HG02973 (cell line): ENCODE measurements around the gene POLR1G.
A peak's percentile ranks its signal among the peaks of the same experiment; 100 is the strongest.
"Not testable (repeated sequence)": the region's sequence is repeated elsewhere in the genome, so short reads cannot be mapped to it uniquely, and the experiment has no call there.

Experiments used
- ATAC-seq: cut with Tn5 transposase; IDR thresholded peaks from one replicate; pipeline ENCODE4 v1.9.1; 2021; ENCODE audit warnings: moderate library complexity; ENCODE audit not compliant: unreplicated experiment

POLR1G gene

DNA sequence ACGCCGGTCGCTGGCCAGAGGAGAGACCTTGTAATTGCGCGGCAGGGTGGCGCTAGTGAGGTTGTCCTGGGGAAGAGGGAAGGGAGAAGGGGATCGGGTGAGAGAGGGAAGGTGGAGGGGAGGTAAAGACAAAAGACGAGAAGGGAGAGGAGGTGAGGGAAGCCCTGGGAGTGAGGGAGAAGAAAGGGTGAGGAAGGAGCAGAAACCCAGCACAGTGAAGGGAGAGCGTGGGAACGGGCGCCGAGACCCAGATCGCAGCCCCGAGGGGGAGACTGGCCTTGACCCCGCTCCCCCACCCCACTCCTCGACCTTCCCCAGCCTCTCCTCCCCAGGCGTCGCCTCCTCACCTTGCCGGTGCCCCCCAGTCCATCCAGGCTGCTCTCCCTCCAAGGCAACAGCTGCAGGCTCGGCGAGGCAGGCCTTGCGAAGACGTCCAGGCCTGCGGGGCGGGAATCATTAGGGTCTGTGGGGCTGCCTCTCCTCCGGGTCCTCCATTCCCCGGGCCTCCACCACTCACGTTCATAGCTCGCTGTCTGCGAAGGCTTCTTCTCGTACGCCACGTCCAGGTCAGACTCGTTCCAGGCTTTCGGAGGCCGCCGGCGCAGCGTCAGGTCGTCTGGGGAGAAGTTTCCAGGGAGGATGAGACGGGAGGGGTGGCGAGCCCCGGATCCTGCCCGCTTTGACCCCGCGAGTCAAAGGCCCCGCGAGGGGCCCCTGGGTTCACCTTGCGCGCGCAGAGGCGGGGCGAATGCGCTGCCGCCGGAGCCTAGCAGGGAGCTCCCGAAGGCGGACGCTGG lies 10.4 kb upstream of the POLR1G start:
- ATAC-seq: no peak

DNA sequence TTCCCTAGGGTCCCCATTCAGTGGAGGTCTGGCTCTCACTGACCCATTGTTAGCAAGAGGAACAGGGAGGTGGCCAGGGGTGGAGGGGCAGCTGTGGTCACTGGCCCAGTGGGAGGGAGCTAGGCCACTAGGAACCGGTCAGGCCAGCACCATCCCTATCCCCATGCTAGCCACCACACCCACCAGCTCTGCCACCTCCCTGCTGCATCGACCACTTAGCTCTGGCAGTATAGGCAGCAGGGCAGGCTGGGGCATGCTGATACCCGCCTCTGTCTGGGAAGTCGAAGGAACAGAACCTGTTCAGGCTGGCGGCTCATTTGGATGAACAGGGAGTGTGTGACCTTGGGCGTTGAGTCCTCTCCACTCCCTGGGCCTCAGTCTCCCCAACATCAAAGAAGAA lies 6.3 kb upstream of the POLR1G start:
- no peak for ATAC-seq

DNA sequence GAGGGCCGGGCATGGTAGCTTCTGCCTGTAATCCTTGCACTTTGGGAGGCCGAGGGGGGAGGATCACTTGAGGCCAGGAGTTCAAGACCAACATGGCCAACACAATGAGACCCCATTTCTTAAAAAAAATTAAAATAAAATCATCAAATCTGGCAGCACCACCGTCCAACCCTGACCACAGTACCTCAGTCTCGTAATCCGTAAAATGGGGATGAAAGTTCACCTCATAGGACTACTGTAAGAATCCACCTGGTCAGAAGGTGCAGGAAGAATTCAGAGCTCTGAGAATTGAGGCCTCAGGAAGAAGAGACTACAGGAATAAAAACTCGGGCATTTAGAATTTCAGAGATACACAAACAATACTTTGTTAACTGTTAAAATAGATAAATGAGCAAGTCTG lies 4.6 kb upstream of the POLR1G start:
- no peak for ATAC-seq

DNA sequence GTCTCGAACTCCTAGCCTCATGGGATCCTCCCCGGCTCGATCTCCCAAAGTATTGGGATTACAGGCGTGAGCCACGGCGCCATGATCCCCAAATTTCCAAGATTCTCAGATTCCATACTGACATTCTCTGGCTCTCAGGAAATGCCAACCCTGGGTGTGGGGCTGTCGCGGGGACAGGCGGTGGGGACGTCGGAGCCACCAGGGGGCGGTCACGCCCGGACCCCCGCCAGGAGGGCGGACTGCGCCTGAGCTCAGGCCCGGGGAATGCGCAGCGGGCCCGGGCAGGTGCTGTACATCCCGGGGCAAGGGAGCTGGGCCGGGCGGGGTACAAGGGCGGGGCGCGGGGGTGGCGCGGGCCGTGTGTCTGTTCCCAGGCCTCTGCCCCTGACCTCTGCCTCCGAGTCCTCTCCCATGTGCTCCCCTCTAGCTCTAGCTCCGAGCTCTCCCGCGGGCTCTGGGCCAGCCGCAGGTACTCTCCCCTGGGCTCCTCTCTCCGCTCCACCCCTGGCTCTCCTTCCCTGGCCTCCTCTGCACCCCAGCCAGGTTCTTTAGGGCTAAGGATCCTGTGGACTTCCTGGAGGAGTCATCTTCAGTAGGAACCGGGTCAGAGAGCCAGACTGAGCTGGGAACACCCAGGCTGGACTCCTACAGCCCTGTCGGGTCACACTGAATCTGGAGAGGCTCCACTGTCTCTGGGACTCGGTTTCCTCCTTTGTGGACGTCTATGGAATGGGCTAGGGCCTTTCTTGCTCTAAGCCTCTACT lies 4.0 kb upstream of the POLR1G start:
- no peak for ATAC-seq

DNA sequence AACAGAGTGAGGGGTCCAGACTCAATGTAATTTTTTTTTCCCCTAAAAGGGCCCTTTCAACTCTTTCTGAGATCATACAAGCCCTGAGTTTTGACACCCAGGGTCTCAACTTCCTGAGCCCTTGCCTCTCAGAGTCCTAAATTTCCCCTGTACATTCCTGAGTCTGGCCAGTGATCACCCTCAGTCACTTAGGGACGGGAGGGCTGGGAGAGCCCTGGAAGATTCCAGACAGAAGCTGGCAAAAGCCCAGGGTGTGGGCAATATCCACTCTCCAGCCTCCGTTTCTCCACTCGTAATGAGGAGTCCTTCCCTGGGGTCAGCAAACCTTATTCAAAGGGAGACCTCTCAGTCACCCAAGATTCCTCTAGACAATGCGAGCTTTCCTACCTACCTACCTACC lies 3.2 kb upstream of the POLR1G start:
- no peak for ATAC-seq

DNA sequence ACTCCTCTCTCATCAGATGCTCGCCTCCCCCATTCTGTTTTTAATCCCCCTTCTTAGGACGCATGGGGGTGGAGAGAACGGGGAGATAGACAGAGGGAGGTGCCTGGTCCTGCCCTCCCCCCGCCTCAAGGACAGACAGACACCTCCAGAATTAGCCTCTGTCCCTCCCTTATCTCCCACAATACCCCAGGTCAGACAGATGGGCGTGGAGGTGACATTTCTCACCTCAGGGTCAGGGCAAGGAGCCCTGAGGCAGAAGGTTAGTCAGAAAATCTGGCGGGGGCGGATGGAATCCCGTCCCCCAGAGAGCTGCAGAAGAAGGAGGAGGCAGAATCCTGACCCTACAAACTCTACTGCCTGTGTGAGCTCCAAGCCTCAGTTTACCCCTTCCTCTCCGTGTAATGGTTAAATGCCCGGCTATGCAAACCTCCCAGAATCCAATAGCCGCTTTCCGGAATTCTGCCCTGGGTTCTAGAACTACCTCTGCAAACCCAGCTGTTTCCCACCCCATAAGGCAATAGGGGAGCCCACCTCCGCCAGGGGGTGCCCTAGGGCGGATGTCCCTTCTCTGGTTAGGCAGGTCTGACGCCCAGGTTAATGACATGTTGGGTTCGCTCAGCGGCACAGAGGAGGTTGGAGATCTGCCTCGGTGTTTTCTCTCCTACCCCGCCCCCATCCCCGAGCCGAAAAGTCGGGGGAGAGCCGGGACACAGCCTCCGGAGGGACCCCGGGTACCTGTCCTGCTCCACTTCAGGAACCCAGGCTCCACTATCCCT lies 2.5 kb upstream of the POLR1G start:
- no peak for ATAC-seq

DNA sequence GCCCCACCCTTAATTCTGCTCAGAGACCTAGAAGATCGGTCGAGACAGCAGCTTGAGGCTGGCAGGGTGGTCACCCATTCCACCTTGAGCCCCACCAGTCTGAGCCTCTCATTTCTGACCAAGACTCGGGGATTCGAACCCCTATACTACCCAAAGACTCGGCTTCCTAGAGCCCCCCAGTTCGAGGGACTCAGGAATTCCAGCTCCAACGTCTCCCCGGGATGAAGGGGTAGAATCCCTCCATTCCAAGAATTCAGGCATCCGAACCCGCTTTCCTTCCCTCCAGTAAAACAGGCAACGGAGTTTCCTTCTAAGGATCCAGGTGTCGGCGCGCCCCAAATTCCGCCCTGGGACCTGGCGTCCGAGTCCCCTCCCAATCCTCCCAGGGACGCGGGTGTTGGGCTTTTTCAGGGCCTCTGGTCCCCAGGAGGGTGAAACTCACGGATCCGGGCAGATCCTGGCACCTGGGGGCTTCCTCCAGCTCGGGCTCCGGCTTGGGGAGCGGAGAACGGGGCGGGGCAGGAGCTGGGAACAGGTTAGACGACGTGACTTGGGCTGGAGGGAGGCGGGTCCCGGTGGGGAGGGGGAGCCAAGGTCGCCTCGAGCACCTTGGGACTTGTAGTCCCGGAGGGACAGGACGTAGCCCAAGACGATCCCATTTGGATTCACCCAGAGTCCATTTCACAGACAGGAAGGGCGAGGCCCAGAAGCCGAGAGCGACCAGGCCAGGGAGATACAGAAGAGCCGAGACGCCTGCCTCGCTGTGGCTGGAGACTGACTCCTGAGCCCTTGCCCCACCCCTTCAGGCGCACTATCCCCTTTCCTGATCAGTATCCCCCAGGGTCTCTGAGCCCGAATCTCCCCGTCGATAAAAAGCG lies 1.6 kb upstream of the POLR1G start, which contains the start of gene PPP1R13L:
TSS of gene PPP1R13L (minus strand) at position 513 of the 878 bp plus-strand sequence. CDS start 6,751 bp downstream, outside the sequence.
- no peak for ATAC-seq

DNA sequence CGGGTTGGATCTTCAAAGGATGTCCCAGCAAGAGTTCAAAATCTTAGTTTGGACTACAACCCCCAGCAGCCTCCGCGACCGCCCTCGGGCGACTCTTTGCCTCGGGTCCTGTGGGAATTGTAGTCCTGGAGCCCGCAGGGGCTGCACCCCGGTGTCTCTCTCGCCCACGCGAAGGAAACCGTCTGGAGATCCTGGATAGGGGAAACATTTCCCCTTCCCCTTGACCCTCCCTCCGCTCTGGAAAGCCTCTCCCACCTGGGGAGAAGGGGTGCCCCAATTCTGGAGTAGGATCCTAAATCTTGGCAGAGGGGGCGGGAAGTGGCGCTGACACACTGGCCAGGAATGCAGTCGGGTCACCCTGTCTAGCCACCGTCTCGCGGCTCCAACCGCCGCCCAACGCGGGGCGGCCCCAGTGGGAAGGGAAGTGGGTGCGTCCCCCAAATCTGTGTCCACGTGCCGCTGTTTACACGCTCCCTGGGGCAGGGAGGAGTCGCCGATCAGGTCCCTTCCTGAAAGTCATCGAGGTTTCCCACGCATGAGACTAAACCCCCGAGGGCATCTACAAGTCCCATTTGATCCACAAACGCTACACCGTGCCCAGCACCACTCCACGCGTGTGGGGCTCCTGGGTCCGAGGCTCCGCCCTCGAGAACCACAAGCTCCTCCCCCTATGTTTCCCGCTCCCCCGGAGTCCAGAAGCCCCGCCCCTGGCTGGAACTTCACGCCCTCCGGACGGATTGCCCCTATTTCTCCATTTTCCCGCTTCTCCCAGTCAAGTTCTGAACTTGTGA lies 814 bp upstream of the POLR1G start:
- peak; percentile 36 for ATAC-seq

DNA sequence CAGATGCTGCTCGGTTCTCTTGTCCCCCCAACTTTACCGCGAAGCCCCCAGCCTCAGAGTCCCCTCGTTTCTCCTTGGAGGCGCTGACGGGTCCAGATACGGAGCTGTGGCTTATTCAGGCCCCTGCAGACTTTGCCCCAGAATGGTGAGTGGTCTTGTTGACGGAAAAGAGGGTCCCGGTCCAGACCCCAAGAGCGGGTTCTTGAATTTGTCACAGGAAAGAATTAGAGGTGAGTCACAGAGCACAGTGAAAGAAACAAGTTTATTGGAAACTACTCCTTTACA lies 589 bp downstream of the POLR1G start:
- no peak for ATAC-seq

DNA sequence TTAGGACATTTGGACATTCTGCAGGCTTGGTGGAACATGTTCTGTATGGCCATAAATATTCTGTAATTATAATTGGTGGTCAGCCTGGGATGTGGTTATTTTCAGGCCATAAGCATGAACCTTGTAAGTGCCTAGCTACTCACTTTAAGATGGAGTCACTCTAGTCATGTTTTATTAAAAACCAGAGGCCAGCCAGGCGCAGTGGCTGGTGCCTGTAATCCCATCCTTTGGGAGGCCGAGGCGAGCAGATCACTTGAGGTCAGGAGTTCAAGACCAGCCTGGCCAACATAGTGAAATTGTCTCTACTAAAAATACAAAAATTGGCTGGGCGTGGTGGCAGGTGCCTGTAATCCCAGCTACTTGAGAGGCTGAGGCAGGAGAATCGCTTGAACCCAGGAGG lies 1.1 kb downstream of the POLR1G start:
- ATAC-seq: not testable (repeated sequence)

DNA sequence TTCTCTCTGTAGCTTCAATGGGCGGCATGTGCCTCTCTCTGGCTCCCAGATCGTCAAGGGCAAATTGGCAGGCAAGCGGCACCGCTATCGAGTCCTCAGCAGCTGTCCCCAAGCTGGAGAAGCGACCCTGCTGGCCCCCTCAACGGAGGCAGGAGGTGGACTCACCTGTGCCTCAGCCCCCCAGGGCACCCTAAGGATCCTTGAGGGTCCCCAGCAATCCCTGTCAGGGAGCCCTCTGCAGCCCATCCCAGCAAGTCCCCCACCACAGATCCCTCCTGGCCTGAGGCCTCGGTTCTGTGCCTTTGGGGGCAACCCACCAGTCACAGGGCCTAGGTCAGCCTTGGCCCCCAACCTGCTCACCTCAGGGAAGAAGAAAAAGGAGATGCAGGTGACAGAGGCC lies 1.7 kb downstream of the POLR1G start:
- no peak for ATAC-seq

DNA sequence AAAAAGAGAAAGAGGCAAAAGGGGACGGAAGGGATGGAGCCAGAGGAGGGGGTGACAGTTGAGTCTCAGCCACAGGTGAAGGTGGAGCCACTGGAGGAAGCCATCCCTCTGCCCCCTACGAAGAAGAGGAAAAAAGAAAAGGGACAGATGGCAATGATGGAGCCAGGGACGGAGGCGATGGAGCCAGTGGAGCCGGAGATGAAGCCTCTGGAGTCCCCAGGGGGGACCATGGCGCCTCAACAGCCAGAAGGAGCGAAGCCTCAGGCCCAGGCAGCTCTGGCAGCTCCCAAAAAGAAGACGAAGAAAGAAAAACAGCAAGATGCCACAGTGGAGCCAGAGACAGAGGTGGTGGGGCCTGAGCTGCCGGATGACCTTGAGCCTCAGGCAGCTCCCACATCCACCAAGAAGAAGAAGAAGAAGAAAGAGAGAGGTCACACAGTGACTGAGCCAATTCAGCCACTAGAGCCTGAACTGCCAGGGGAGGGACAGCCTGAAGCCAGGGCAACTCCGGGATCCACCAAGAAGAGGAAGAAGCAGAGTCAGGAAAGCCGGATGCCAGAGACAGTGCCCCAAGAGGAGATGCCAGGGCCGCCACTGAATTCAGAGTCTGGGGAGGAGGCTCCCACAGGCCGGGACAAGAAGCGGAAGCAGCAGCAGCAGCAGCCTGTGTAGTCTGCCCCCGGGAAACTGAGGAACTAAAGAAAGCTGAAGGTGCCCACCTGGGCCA lies 2.5 kb downstream of the POLR1G start:
- ATAC-seq: no peak

DNA sequence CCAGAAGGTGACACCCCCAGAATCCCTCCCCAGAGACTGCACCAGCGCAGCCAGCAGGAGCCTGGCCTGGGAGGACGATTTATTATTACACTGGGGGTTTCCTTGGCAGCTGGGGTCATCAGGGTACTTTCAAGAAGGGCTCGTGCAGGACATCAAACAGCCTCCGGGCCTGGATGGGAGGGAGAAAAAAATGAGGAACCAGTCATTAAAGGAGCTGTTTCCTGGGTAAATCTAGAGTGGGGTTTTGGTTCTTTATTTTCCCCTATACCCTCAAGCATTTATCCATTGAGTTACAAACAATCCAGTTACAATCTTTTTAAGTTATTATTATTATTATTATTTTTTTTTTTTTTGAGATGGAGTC lies 3.1 kb downstream of the POLR1G start:
- no peak for ATAC-seq

DNA sequence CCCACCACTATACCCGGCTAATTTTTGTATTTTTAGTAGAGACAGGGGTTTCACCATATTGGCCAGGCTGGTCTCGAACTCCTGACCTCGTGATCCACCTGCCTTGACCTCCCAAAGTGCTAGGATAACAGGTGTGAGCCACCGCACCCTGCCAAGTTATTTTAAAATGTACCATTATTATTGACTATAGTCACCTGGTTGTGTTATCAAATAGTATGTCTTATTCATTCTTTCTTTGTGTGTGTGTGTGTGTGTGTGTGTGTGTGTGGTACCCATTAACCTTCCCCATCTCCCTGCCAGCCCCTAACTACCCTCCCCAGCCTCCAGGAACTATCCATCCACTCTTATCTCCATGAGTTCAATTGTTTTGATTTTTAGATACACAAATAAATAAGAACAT lies 3.9 kb downstream of the POLR1G start:
- ATAC-seq: not testable (repeated sequence)

DNA sequence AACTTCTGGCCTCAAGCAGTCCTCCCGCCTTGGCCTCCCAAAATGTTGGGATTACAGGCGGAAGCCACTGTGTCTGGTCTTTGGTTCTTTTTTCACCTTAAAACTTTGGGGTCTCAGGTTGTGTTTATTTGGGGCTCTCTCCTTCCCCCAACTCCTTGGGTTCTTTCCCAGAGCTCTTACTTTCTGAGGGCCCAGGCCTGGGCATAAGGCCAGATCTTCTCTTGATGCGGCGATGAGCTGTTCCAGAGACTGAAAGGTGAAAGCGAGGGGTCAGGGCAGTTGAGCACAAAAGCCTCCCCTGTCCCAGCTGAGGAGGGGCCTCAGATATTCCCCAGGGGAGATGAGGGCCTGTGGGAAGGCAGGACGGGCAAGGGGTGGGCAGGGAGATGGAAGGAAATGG lies 7.1 kb downstream of the POLR1G start:
- no peak for ATAC-seq

DNA sequence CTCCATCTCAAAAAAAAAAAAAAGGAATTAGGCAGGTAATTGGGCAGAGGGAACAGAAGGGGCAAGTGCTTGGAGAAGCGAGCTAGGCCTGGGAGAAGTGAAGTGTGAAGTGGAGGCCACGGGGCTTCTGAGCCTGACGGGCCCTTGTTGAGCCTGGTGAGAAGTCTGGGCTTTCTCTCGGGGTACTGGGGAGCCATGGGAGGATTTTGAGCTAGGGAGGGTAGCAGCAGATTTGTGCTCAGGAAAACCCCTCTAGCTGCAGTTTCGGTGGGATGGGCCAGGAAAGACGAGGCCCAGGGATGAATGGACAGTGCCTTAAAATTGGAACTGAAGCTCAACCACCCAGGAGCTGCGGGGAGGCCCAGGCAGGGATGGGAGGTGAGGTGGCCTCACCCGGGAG lies 8.0 kb downstream of the POLR1G start:
- no peak for ATAC-seq

DNA sequence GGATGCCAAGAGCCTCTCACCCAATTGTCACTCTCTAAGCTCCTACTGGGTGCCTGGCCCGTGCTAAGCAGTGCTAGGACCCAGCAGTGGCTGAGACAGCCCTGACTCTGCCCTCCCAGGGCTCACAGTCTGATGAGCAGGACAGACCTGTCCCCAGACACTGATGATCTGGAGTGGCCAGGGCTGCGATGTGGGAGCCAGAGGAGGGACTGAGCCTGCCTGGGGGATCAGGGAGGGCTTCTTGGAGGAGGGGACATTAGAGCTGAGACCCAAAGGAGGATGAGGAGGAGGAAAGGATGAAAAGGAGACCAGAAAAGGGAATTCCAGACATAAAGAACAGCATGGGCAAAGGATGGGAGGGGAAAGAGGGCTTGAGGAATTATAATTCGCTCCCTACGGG lies 10.7 kb downstream of the POLR1G start:
- ATAC-seq: no peak

DNA sequence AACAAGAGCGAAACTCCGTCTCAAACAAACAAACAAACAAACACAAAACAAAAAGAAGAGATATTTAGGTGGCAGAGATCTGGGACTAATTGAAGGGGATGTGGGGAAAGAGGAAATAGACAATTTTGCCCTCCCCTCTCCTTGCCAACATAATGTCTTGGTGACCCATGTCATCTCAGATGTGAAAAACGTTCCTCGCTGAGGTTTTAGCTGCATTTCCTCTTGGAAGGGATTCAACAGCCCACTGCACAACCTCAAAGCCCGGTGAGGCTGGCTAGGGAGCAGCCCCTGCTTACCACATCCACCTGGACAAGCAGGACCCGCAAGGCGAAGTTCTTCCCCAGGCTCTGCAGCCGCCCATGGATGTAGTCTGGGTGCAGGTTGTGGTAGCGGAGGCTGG lies 12.4 kb downstream of the POLR1G start:
- no peak for ATAC-seq

DNA sequence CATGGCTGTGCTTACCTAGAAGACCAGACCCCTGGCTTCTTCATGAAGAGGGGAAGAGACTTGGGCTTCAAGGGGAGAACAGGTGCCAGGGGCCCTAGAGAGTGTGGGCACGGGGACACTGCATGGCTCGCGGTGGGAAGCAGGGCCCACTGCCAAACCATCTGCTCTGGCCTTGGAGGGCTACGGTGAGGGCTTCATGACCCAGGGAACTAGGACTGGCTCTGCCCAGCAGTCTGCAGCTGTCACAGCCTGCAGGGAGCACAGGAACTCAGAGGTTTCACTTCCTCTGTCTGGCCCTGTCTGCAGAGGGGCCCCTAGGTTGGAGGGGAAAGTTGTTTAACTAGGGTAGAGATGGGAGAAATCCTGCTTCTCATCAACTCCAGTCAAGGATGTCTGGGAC lies 13.0 kb downstream of the POLR1G start:
- peak; percentile 47 for ATAC-seq
